Measurements from ENCODE around the gene ITCH. TPM values are rescaled to one million over a fixed set of nuclear protein-coding genes. Genes with fewer than 3 reads are reported as not detected.
A peak's percentile ranks its signal among the peaks of the same experiment; 100 is the strongest.
"Not testable (repeated sequence)": the region's sequence is repeated elsewhere in the genome, so short reads cannot be mapped to it uniquely, and the experiment has no call there.

ITCH gene
- total and polyA plus RNA-seq, 9 donors, result 18.1 to 46.4 (median 26.8) TPM

GRCh38 chr20:34495307-34495706 lies 132.2 kb downstream of the ITCH start:
- H3K9me3 ChIP-seq (replicated peaks; ENCODE audit: control insufficient read depth, low read depth, low read length), result peaks cover 10% of the 10 kb centered on the region
- DNase-seq, result no peak
- WGBS (ENCODE audit: insufficient coverage), result no CpG with 5 or more reads among the region's 7 CpGs
- no peak overlapping the region for H3K4me3 ChIP-seq (ENCODE audit: low read length)
- no peaks in the 10 kb centered on the region for H3K27me3 ChIP-seq (ENCODE audit: control insufficient read depth, insufficient read depth, low read length)
- H3K27ac ChIP-seq (ENCODE audit: low read length), result no peak overlapping the region
- H3K36me3 ChIP-seq (ENCODE audit: control insufficient read depth, insufficient read depth, low read length), result peaks cover 34% of the 10 kb centered on the region
- no peaks in the 10 kb centered on the region for H3K4me1 ChIP-seq (ENCODE audit: control insufficient read depth, insufficient read depth, low read length)

GRCh38 chr20:34495916-34496315 lies 132.8 kb downstream of the ITCH start:
- DNase-seq, result no peak
- H3K4me3 ChIP-seq (ENCODE audit: low read length), result no peak overlapping the region
- H3K9me3 ChIP-seq (replicated peaks; ENCODE audit: control insufficient read depth, low read depth, low read length), result peaks cover 16% of the 10 kb centered on the region
- no peaks in the 10 kb centered on the region for H3K4me1 ChIP-seq (ENCODE audit: control insufficient read depth, insufficient read depth, low read length)
- H3K27me3 ChIP-seq (ENCODE audit: control insufficient read depth, insufficient read depth, low read length), result no peaks in the 10 kb centered on the region
- H3K36me3 ChIP-seq (ENCODE audit: control insufficient read depth, insufficient read depth, low read length), result peaks cover 33% of the 10 kb centered on the region
- no peak overlapping the region for H3K27ac ChIP-seq (ENCODE audit: low read length)
- no CpG with 5 or more reads among the region's 1 CpG for WGBS (ENCODE audit: insufficient coverage)

DNA sequence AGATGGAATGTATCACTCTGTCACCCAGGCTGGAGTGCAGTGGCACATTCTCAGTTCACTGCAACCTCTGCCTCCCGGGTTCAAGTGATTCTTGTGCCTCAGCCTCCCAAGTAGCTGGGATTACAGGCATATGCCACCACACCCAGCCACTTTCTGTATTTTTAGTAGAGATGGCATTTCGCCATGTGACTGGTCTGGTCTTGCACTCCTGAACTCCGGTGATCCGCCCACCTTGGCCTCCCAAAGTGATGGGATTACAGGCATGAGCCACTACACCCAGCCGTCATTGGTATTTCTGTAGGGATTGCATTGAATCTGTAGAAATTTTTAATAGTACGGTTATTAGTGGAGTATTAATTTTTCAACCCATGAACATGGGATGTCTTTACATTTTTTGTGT lies 134.5 kb downstream of the ITCH start:
- not testable (repeated sequence) for H3K27me3 ChIP-seq (ENCODE audit: control insufficient read depth, insufficient read depth, low read length); H3K4me1 ChIP-seq (ENCODE audit: control insufficient read depth, insufficient read depth, low read length); DNase-seq; H3K27ac ChIP-seq (ENCODE audit: low read length); H3K4me3 ChIP-seq (ENCODE audit: low read length)
- H3K9me3 ChIP-seq (replicated peaks; ENCODE audit: control insufficient read depth, low read depth, low read length), result peaks cover 18% of the 10 kb centered on the region
- 93% methylated on average over 3 of the region's 6 CpGs for WGBS (ENCODE audit: insufficient coverage)
- peaks cover 27% of the 10 kb centered on the region for H3K36me3 ChIP-seq (ENCODE audit: control insufficient read depth, insufficient read depth, low read length)

DNA sequence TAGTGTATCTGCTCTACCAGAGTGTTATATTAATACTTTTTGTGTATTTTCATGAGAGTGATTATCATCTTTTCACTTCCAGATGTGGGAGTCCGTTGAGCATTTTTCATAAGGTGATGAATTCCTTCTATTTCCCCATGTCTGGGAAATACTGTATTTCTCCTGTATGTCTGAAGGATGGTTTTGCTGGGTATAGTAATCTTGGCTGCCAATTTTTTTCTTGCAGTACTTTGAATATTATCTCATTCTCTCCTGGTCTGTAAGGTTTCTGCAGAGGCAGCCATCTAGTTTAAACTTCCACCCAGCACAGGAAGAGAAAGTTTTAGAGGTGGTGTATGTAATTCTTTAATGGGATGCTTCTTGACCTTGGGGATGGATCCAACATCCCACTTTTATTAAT lies 137.8 kb downstream of the ITCH start:
- Histone ChIP-seq H3K27me3 (ENCODE audit: control insufficient read depth, insufficient read depth, low read length) (no peaks in the 10 kb centered on the region), H3K9me3 (replicated peaks; ENCODE audit: control insufficient read depth, low read depth, low read length) (peaks cover 18% of the 10 kb centered on the region), H3K4me1 (ENCODE audit: control insufficient read depth, insufficient read depth, low read length) (no peaks in the 10 kb centered on the region), H3K36me3 (ENCODE audit: control insufficient read depth, insufficient read depth, low read length) (peaks cover 24% of the 10 kb centered on the region), H3K27ac (ENCODE audit: low read length) (no peak overlapping the region), H3K4me3 (ENCODE audit: low read length) (no peak overlapping the region)
- DNase-seq, result no peak
- WGBS (ENCODE audit: insufficient coverage), result no CpG with 5 or more reads among the region's 1 CpG

DNA sequence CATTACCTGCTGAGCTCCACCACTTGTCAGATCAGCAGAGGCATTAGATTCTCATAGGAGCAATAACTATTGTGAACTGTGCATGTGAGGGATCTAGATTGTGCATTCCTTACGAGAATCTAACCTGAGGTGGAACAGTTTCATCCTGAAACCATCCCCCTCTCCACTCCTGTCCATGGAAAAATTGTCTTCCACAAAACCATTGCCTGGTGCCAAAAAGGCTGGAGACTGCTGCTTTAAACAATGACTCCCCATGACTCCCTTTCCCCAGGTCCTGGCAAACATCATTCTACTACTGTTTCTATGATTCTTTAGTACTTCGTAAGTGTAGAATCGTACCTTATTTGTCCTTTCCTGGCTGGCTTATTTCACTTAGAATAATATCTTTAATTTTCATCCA lies 143.4 kb downstream of the ITCH start:
- Histone ChIP-seq H3K27me3 (ENCODE audit: control insufficient read depth, insufficient read depth, low read length) (no peaks in the 10 kb centered on the region), H3K4me3 (ENCODE audit: low read length) (no peak overlapping the region), H3K27ac (ENCODE audit: low read length) (no peak overlapping the region), H3K4me1 (ENCODE audit: control insufficient read depth, insufficient read depth, low read length) (no peaks in the 10 kb centered on the region), H3K9me3 (replicated peaks; ENCODE audit: control insufficient read depth, low read depth, low read length) (no peaks in the 10 kb centered on the region), H3K36me3 (ENCODE audit: control insufficient read depth, insufficient read depth, low read length) (peaks cover 32% of the 10 kb centered on the region)
- no peak for DNase-seq
- 67% methylated on average over 1 of the region's 3 CpGs for WGBS (ENCODE audit: insufficient coverage)

GRCh38 chr20:34507702-34508413 lies 144.8 kb downstream of the ITCH start:
- no peak for DNase-seq
- H3K4me1 ChIP-seq (ENCODE audit: control insufficient read depth, insufficient read depth, low read length), result peaks cover 7% of the 10 kb centered on the region
- H3K36me3 ChIP-seq (ENCODE audit: control insufficient read depth, insufficient read depth, low read length), result peaks cover 35% of the 10 kb centered on the region
- no peak overlapping the region for H3K4me3 ChIP-seq (ENCODE audit: low read length)
- no peak overlapping the region for H3K27ac ChIP-seq (ENCODE audit: low read length)
- WGBS (ENCODE audit: insufficient coverage), result no CpG with 5 or more reads among the region's 4 CpGs
- no peaks in the 10 kb centered on the region for H3K9me3 ChIP-seq (replicated peaks; ENCODE audit: control insufficient read depth, low read depth, low read length)
- no peaks in the 10 kb centered on the region for H3K27me3 ChIP-seq (ENCODE audit: control insufficient read depth, insufficient read depth, low read length)

- no peak for DNase-seq
- H3K27ac ChIP-seq (ENCODE audit: low read length), result no peak overlapping the region
- peaks cover 16% of the 10 kb centered on the region for H3K4me1 ChIP-seq (ENCODE audit: control insufficient read depth, insufficient read depth, low read length)
- H3K27me3 ChIP-seq (ENCODE audit: control insufficient read depth, insufficient read depth, low read length), result no peaks in the 10 kb centered on the region
- no peak overlapping the region for H3K4me3 ChIP-seq (ENCODE audit: low read length)
- no CpG with 5 or more reads among the region's 1 CpG for WGBS (ENCODE audit: insufficient coverage)
- peaks cover 29% of the 10 kb centered on the region for H3K36me3 ChIP-seq (ENCODE audit: control insufficient read depth, insufficient read depth, low read length)
- no peaks in the 10 kb centered on the region for H3K9me3 ChIP-seq (replicated peaks; ENCODE audit: control insufficient read depth, low read depth, low read length)
These were observed 147.5 kb downstream of the ITCH start for GRCh38 chr20:34510575-34510974.

- 80% methylated on average over 1 of the region's 3 CpGs for WGBS (ENCODE audit: insufficient coverage)
- DNase-seq, result no peak
- no peak overlapping the region for H3K4me3 ChIP-seq (ENCODE audit: low read length)
- H3K4me1 ChIP-seq (ENCODE audit: control insufficient read depth, insufficient read depth, low read length), result peaks cover 18% of the 10 kb centered on the region
- no peaks in the 10 kb centered on the region for H3K27me3 ChIP-seq (ENCODE audit: control insufficient read depth, insufficient read depth, low read length)
- H3K9me3 ChIP-seq (replicated peaks; ENCODE audit: control insufficient read depth, low read depth, low read length), result no peaks in the 10 kb centered on the region
- H3K36me3 ChIP-seq (ENCODE audit: control insufficient read depth, insufficient read depth, low read length), result peaks cover 21% of the 10 kb centered on the region
- no peak overlapping the region for H3K27ac ChIP-seq (ENCODE audit: low read length)
These were observed 148.8 kb downstream of the ITCH start for GRCh38 chr20:34511891-34512265.

- Histone ChIP-seq H3K4me1 (ENCODE audit: control insufficient read depth, insufficient read depth, low read length) (peaks cover 18% of the 10 kb centered on the region), H3K36me3 (ENCODE audit: control insufficient read depth, insufficient read depth, low read length) (peaks cover 21% of the 10 kb centered on the region), H3K9me3 (replicated peaks; ENCODE audit: control insufficient read depth, low read depth, low read length) (no peaks in the 10 kb centered on the region), H3K27me3 (ENCODE audit: control insufficient read depth, insufficient read depth, low read length) (no peaks in the 10 kb centered on the region), H3K27ac (ENCODE audit: low read length) (peak overlapping the region; percentile 69), H3K4me3 (ENCODE audit: low read length) (no peak overlapping the region)
- no peak for DNase-seq
- 83% methylated on average over 2 of the region's 4 CpGs for WGBS (ENCODE audit: insufficient coverage)
These were observed 149.3 kb downstream of the ITCH start for GRCh38 chr20:34512266-34512954.

- Histone ChIP-seq H3K9me3 (replicated peaks; ENCODE audit: control insufficient read depth, low read depth, low read length) (no peaks in the 10 kb centered on the region), H3K4me3 (ENCODE audit: low read length) (no peak overlapping the region), H3K36me3 (ENCODE audit: control insufficient read depth, insufficient read depth, low read length) (peaks cover 20% of the 10 kb centered on the region), H3K27ac (ENCODE audit: low read length) (peak overlapping the region; percentile 69), H3K27me3 (ENCODE audit: control insufficient read depth, insufficient read depth, low read length) (no peaks in the 10 kb centered on the region), H3K4me1 (ENCODE audit: control insufficient read depth, insufficient read depth, low read length) (peaks cover 18% of the 10 kb centered on the region)
- peak; percentile 32 for DNase-seq
These were observed 149.9 kb downstream of the ITCH start for GRCh38 chr20:34512955-34513419.
